Colon (tissue), 2 donors: ENCODE measurements around the gene CD36.

Experiments used
- FAIRE-seq: peaks from 2 replicates; lab custom pipeline; 2012; peaks lifted over from hg19 to GRCh38; lab: Jason Lieb, UNC
- donor health status: control.
- donor health status: control.

The CD36 gene

GRCh38 chr7:80705130-80705781, 66.8 kb downstream of the CD36 start:
- no peak for FAIRE-seq

- FAIRE-seq: no peak
These were observed 68.9 kb downstream of the CD36 start for GRCh38 chr7:80707318-80707717.

DNA sequence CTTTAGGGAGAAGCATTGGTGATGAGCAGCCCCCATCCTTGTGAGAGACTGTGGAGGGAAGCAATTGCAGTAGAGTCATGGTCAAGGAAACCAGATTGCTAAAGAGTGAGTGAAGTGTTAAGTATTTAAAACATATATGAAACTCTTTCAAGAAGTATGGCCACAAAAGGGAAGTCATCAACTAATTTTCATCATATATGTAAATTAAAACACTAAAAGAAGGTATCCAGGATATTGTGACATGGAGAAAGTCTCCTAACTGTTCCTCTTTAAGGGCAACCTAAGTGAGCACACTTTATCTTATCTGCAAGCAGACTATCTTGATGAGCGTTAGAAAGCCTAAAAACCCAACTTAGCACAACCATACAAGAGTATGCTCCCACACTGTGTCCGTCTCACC, 69.7 kb downstream of the CD36 start:
- FAIRE-seq: no peak

DNA sequence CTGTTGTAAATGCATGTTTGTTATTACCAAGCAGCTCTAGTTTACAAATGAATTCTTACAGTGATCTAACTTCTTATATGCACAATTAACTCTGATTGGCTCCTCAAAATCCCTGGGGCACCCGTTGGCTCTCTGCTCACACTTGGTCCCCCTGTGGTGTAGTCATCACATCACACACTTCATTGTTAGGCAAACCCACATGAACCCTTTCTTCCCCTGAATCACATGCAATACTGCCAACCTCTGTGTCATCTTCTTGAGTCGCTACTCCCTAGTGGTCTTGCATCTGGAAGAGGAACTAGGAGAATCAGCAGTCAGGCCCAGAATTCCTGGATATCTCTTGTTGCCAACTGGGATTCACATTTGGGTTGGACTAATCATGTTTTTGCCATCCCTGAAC, 73.1 kb downstream of the CD36 start:
- FAIRE-seq: no peak

GRCh38 chr7:80719261-80719660, 80.8 kb downstream of the CD36 start:
- FAIRE-seq: no peak

DNA sequence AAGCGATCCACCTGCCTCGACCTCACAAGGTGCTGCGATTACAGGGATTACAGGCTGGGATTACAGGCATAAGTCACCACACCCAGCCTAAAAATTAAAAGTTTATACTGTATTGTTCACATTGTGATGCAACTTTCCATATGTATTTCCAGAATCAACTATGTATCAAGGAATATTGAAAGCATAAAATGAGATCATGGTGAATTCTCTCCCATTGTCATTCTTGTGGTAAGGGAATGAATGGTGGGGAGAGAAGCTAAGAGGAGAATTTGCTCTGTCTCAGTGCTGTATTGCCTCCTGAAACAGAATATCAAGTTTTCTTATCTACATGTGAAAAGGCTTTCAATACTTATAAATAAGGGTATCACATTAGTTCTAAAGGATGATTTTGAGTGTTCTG, 81.7 kb downstream of the CD36 start:
- FAIRE-seq: no peak

DNA sequence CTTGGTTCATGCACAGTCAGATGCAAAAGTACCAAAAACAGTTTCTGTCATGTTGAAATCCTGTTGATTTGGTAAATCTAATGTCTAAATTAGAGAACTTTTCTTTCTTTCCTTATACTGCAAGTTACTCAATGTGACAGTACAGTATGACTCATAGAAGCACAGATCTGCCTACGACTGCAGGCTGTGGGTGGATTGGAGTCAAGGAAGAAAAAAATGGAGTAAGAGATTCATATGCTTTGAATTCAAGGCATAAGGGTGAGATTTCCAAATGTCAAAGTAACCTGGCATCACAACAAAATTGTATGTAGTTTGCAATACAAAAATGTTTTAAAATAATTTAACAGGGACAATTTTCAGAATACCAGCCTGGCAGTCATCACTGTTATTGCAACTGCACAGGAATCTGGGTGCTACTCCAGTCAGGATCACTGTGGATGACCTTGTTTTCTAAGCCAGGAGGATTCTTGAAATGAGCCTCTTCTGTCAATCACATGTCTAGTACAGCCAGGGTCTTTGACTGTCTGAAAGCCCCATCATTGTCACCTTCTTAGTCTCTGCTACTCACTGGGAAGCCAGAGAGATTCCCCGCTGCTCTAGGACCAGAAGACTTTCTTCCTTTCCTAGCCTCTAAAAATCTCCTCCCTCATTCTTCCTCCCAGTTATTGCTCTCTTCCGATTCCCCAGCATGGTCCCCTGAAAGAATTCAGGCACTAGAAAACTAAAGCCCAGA, 83.6 kb downstream of the CD36 start:
- no peak for FAIRE-seq

GRCh38 chr7:80722616-80723195, 84.3 kb downstream of the CD36 start:
- no peak for FAIRE-seq

GRCh38 chr7:80724249-80724871, 85.9 kb downstream of the CD36 start:
- no peak for FAIRE-seq

DNA sequence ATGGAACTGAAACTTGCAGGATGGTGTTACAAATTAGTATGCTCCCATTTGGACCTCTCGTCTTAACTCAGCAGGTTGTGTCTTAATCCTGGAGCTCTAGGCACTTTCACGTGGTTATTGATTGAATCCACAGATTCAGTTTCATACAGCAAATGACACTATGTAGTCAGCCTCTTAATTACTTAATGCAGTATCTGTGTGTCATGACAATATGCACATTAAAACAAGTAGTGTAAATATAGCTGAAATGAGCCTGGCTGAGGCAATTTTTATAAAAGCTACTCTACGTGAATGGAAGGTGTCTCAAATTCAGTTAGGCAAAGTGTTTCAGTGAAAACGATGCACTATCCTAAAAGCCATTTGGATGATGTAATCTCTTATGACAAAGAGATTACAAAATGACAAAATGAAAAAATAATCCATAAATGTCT, 86.8 kb downstream of the CD36 start:
- no peak for FAIRE-seq
